Activated CD8-positive, alpha-beta T cell treated with anti-CD3 and anti-CD28 coated beads, Interleukin-2, amount 10 ng/mL, durations not matched to agents 7 days and 5 days (primary cell): ENCODE data around the gene CLEC4F. TPM values are rescaled to one million over a fixed set of nuclear protein-coding genes. Genes with fewer than 3 reads are reported as not detected.

Source experiments
- ATAC-seq: fragments of 150-1000 bp; cut with Tn5 transposase; one replicate; pipeline ENCODE4 v1.10.0; 2021; ENCODE audit warnings: moderate library complexity
- CTCF ChIA-PET: fragments of 350-600 bp; sonication (Branson Sonifier 250); formaldehyde crosslinking; loops from one replicate; lab custom pipeline; 2021; ENCODE audit warnings: antibody characterized with exemption; lab: Charles Lee
- POLR2A ChIA-PET: fragments of 350-600 bp; sonication (Branson Sonifier 250); formaldehyde crosslinking; loops from one replicate; lab custom pipeline; 2021; ENCODE audit warnings: antibody characterized with exemption; lab: Charles Lee
- DNase-seq: peaks from one replicate; pipeline ENCODE4 v3.0.0-alpha.2; 2020
- H3K27ac Mint-ChIP-seq: one replicate; pipeline ENCODE4 v1.8.0; 2021; ENCODE audit warnings: mild to moderate bottlenecking, mixed read lengths
- H3K27me3 Mint-ChIP-seq: one replicate; pipeline ENCODE4 v1.8.0; 2021; ENCODE audit warnings: low read depth, mixed read lengths
- H3K36me3 Mint-ChIP-seq: one replicate; pipeline ENCODE4 v1.8.0; 2021; ENCODE audit warnings: low read depth, mixed read lengths
- H3K4me1 Mint-ChIP-seq: one replicate; pipeline ENCODE4 v1.8.0; 2021; ENCODE audit warnings: low read depth, mixed read lengths
- H3K4me3 Mint-ChIP-seq: one replicate; pipeline ENCODE4 v1.8.0; 2021; ENCODE audit warnings: mild to moderate bottlenecking, mixed read lengths
- H3K9me3 Mint-ChIP-seq: one replicate; pipeline ENCODE4 v1.8.0; 2022; ENCODE audit warnings: mixed read lengths; ENCODE audit not compliant: insufficient read depth
- total RNA-seq, 2 experiments: library from RNA; stranded (reverse); gene quantifications; one replicate each; pipeline ENCODE4 v1.2.3, GENCODE V29; 2021

Gene CLEC4F
- total RNA-seq, 2 experiments from 2014 or later = not detected

DNA sequence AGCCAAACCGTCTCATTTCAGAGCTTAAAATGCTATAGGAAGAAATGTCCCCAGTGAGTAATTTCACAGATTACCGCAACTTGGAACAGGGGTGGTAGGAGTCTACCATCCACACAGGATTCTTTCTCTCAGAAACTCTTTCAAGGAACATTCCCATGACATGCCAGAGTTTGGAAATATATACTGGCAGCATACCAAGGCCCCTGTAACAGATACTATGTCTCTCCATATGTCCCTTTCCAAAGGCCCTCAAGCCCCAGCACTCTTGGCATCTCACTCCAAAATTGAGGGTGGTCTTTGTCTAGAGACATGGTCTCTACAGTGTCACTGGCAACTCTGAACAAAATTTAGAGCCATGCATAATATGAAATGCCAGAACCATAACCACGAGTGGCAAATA, 40.9 kb downstream of the CLEC4F start:
- no peaks in the 10 kb centered on the region for H3K4me1 Mint-ChIP-seq
- peaks cover 33% of the 10 kb centered on the region for H3K27me3 Mint-ChIP-seq
- ATAC-seq (no peak), DNase-seq (no peak)
- ChIA-PET CTCF (interaction anchor here (1.2 to 2.1 kb wide), 2 partner anchors 10 to 140 kb away, joined by 3 to 11 read pairs; partner anchors contain the start of gene ADD2), POLR2A (no interaction called here)
- no peak overlapping the region for H3K27ac Mint-ChIP-seq
- H3K36me3 Mint-ChIP-seq = no peaks in the 10 kb centered on the region
- H3K4me3 Mint-ChIP-seq = no peak overlapping the region
- H3K9me3 Mint-ChIP-seq = no peaks in the 10 kb centered on the region

- Mint-ChIP-seq H3K27me3 (peaks cover 41% of the 10 kb centered on the region), H3K36me3 (no peaks in the 10 kb centered on the region), H3K4me3 (no peak overlapping the region), H3K9me3 (no peaks in the 10 kb centered on the region), H3K4me1 (no peaks in the 10 kb centered on the region), H3K27ac (no peak overlapping the region)
- ATAC-seq (no peak), DNase-seq (no peak)
- CTCF ChIA-PET = interaction anchor here (0.9 to 1.2 kb wide), 2 partner anchors 10 to 141 kb away, joined by 3 to 4 read pairs; partner anchors contain the start of gene ADD2
- POLR2A ChIA-PET = no interaction called here
Measured at GRCh38 chr2:70778676-70779075, 41.7 kb downstream of the CLEC4F start.

- Mint-ChIP-seq H3K36me3 (no peaks in the 10 kb centered on the region), H3K9me3 (no peaks in the 10 kb centered on the region), H3K27me3 (peaks cover 50% of the 10 kb centered on the region), H3K4me3 (no peak overlapping the region), H3K4me1 (no peaks in the 10 kb centered on the region), H3K27ac (no peak overlapping the region)
- ATAC-seq (no peak), DNase-seq (no peak)
- POLR2A ChIA-PET = no interaction called here
- CTCF ChIA-PET = interaction anchor here (1.0 kb wide), 1 partner anchor 12 kb away, joined by 3 read pairs; no protein-coding TSS in a partner anchor
Measured at GRCh38 chr2:70777450-70777849, 42.9 kb downstream of the CLEC4F start.

- ChIA-PET CTCF (interaction anchor here (0.7 to 1.3 kb wide), 3 partner anchors 9 to 474 kb away, joined by 3 to 4 read pairs (median 3); partner anchors contain the start of gene FAM136A), POLR2A (no interaction called here)
- ATAC-seq (no peak), DNase-seq (no peak)
- H3K27ac Mint-ChIP-seq = no peak overlapping the region
- H3K36me3 Mint-ChIP-seq = no peaks in the 10 kb centered on the region
- no peaks in the 10 kb centered on the region for H3K4me1 Mint-ChIP-seq
- peaks cover 55% of the 10 kb centered on the region for H3K27me3 Mint-ChIP-seq
- H3K9me3 Mint-ChIP-seq = no peaks in the 10 kb centered on the region
- H3K4me3 Mint-ChIP-seq = no peak overlapping the region
Measured at GRCh38 chr2:70776266-70776665, 44.1 kb downstream of the CLEC4F start.

DNA sequence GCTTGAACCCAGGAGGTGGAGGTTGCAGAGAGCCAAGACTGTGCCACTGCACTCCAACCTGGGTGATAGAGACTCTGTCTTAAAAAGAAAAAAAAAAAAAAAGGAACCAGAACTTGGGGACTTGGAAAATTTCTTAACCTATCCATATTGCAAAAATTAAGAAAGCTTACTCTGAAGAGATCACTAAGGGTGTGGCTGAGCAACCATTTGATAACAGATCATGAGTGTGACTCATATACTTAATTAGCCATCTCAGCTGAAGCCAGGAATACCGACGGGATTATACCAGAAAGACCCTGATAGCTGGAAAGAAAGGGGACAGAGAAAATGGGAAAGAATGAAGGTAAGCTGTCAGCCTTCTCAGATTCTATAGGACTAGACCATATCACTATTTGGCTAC, 45.3 kb downstream of the CLEC4F start:
- no peak overlapping the region for H3K4me3 Mint-ChIP-seq
- POLR2A ChIA-PET = no interaction called here

GRCh38 chr2:70772486-70773155, 47.8 kb downstream of the CLEC4F start:
- ATAC-seq (no peak), DNase-seq (no peak)
- ChIA-PET CTCF (interaction anchor here (2.0 kb wide), 1 partner anchor 12 kb away, joined by 5 read pairs; no protein-coding TSS in a partner anchor), POLR2A (no interaction called here)
- Mint-ChIP-seq H3K9me3 (no peaks in the 10 kb centered on the region), H3K4me1 (peaks cover 5% of the 10 kb centered on the region), H3K36me3 (no peaks in the 10 kb centered on the region), H3K27me3 (peaks cover 62% of the 10 kb centered on the region), H3K4me3 (no peak overlapping the region), H3K27ac (no peak overlapping the region)

More for the DNA sequence above, 45.3 kb downstream of the CLEC4F start:
- Mint-ChIP-seq H3K4me1 (no peaks in the 10 kb centered on the region), H3K36me3 (no peaks in the 10 kb centered on the region), H3K27me3 (peaks cover 53% of the 10 kb centered on the region), H3K27ac (no peak overlapping the region), H3K9me3 (no peaks in the 10 kb centered on the region)
- CTCF ChIA-PET = no interaction called here
- DNase-seq (no peak), ATAC-seq (no peak)

GRCh38 chr2:70771446-70771845, 49.0 kb downstream of the CLEC4F start:
- CTCF ChIA-PET = interaction anchor here (1.1 to 4.1 kb wide), 2 partner anchors 17 to 177 kb away, joined by 4 to 25 read pairs; partner anchors contain the start of gene FIGLA
- no peak overlapping the region for H3K27ac Mint-ChIP-seq
- POLR2A ChIA-PET = interaction anchor here (0.6 to 0.9 kb wide), 2 partner anchors 10 to 30 kb away, joined by 3 read pairs; no protein-coding TSS in a partner anchor
- H3K4me1 Mint-ChIP-seq = peaks cover 11% of the 10 kb centered on the region
- ATAC-seq = no peak
- peaks cover 63% of the 10 kb centered on the region for H3K27me3 Mint-ChIP-seq
- H3K4me3 Mint-ChIP-seq = no peak overlapping the region
- DNase-seq = no peak
- no peaks in the 10 kb centered on the region for H3K36me3 Mint-ChIP-seq
- no peaks in the 10 kb centered on the region for H3K9me3 Mint-ChIP-seq

DNA sequence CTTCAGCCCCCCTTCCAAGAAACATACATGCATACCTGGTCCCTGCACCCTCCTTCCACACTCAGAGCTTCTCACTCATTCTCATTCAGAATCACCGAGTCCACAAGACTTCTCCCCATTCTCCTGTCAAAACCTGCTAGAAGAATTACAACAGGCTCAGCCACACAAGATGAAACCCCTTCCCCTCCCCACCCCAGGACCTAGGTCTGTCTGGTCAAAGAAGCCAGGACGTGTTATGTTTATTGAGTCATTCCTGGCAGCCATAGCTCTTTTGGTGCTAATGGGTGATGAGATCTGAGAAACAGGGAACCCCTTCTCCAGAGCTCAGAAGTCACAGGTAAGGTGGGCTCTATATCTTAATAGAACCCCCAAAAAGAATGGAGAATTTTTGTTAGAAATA, 50.9 kb downstream of the CLEC4F start:
- H3K36me3 Mint-ChIP-seq = no peaks in the 10 kb centered on the region
- CTCF ChIA-PET = interaction anchor here (0.9 to 4.1 kb wide), 8 partner anchors 11 to 465 kb away, joined by 3 to 25 read pairs (median 6); partner anchors contain the start of gene FIGLA
- POLR2A ChIA-PET = interaction anchor here (0.6 kb wide), 1 partner anchor 528 kb away, joined by 3 read pairs; no protein-coding TSS in a partner anchor
- H3K27ac Mint-ChIP-seq = no peak overlapping the region
- peaks cover 12% of the 10 kb centered on the region for H3K4me1 Mint-ChIP-seq
- no peaks in the 10 kb centered on the region for H3K9me3 Mint-ChIP-seq
- H3K27me3 Mint-ChIP-seq = peaks cover 60% of the 10 kb centered on the region
- no peak for ATAC-seq
- DNase-seq = no peak
- no peak overlapping the region for H3K4me3 Mint-ChIP-seq

DNA sequence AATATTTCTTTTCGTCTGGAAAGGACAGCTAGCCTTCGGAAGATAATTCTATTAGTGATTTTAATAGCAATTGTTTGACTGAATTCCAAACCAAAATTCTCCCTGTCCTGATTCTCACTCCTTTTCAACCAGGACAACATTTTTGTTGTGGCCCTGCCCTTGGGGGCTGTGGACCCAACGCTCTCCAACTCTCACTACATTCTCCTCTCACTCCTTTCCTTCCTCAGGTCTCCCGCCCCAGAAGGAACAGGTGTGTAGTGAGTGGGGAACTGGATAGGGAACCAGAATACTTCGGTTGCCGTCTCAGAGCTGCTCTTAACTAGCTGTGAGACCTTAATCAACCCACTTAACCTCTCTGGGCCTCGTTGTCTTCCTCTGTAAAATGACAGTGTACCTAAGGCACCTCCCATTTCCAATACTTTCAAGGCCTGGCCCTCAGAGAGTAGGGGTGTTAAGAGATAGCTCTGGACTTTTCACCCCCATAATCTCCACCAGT, 51.8 kb downstream of the CLEC4F start:
- no peaks in the 10 kb centered on the region for H3K36me3 Mint-ChIP-seq
- H3K9me3 Mint-ChIP-seq = no peaks in the 10 kb centered on the region
- DNase-seq (no peak), ATAC-seq (no peak)
- CTCF ChIA-PET = interaction anchor here (0.6 to 4.1 kb wide), 15 partner anchors 10 to 464 kb away, joined by 3 to 25 read pairs (median 4); partner anchors contain the start of gene FIGLA
- H3K4me3 Mint-ChIP-seq = peak overlapping the region; percentile 60
- H3K27me3 Mint-ChIP-seq = peaks cover 52% of the 10 kb centered on the region
- POLR2A ChIA-PET = no interaction called here
- peaks cover 12% of the 10 kb centered on the region for H3K4me1 Mint-ChIP-seq
- no peak overlapping the region for H3K27ac Mint-ChIP-seq

DNA sequence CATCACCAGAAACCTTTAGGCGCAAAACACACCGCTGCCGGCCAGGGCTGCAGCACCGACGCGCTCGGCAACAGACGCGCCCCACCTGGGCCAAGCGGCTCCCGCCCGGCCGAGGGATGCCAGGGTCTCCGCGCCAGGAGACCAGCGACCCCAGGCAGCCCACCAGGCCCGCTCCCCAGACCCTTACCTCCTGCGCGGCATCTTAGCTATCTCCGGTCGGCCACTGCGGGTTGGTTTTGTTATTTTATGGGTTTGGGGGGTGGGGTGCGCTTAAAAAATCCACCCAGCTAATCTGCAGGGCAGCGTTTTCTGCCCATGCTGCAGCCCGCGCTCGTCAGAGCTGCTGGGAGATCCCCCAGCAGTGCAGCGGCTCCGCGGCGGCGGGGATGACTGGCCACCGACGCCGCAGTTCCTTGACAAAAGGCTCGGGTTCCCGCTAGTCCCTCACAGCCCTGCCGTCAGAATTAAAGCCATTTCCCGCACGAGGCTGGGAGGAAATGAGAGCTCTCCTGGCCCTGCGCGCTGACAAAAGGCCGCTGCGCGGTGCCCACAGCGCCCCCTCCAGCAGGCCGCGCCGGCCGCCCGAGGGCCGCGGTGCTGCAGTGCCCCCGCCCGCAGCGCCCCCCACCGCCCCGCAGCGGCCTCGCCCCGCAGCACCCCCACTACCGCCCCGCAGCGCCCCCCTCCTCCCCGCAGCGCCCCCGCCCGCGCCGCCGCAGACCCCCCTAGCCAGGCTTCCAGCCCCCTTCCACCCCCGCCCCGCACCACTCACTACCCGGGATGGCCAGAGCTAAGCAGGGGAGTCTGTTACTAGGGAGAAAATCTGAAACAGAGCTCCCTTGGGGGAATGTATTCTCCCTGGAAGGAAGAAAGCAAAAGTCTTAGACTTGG, 52.5 kb downstream of the CLEC4F start, which contains the start of gene ADD2:
ADD2 (minus strand) TSS at position 502 of the 891 bp plus-strand sequence. CDS start 61,792 bp downstream, outside the sequence.
- Mint-ChIP-seq H3K4me3 (peak within 1 kb of the TSS; percentile 80), H3K9me3 (no peaks in the 10 kb centered on the region), H3K27me3 (peaks cover 47% of the 10 kb centered on the region), H3K4me1 (peaks cover 12% of the 10 kb centered on the region), H3K36me3 (no peaks in the 10 kb centered on the region), H3K27ac (peak within 1 kb of the TSS; percentile 73)
- CTCF ChIA-PET = interaction anchor here (0.6 to 4.1 kb wide), 15 partner anchors 9 to 464 kb away, joined by 3 to 25 read pairs (median 4); partner anchors contain the start of gene FIGLA
- DNase-seq = peak; percentile 63
- POLR2A ChIA-PET = no interaction called here
- ATAC-seq = peak; percentile 77

GRCh38 chr2:70767079-70767698, 53.2 kb downstream of the CLEC4F start:
- CTCF ChIA-PET = interaction anchor here (0.8 to 4.1 kb wide), 8 partner anchors 8 to 463 kb away, joined by 3 to 25 read pairs (median 3); partner anchors contain the start of gene FIGLA
- POLR2A ChIA-PET = no interaction called here
- no peak for DNase-seq
- Mint-ChIP-seq H3K4me3 (peak overlapping the region; percentile 80), H3K27ac (peak overlapping the region; percentile 73), H3K4me1 (peaks cover 12% of the 10 kb centered on the region), H3K9me3 (no peaks in the 10 kb centered on the region), H3K36me3 (no peaks in the 10 kb centered on the region), H3K27me3 (peaks cover 44% of the 10 kb centered on the region)
- peak; percentile 58 for ATAC-seq
